HEK293 (cell line): ENCODE data around the gene ZBTB26.

ENCODE experiments used
- GFI1B ChIP-seq: fragments of 450-650 bp; formaldehyde crosslinking; IDR thresholded peaks from 2 replicates; pipeline ENCODE4 v1.5.1; 2016; ENCODE audit warnings: missing biosample characterization, missing genetic modification characterization
- GLI2 ChIP-seq: fragments of 450-650 bp; formaldehyde crosslinking; IDR thresholded peaks from 2 replicates; pipeline ENCODE4; 2017; ENCODE audit warnings: missing biosample characterization, missing genetic modification characterization, low read depth, borderline replicate concordance
- GLI4 ChIP-seq: fragments of 450-650 bp; formaldehyde crosslinking; IDR thresholded peaks from 2 replicates; pipeline ENCODE4 v1.5.1; 2016; ENCODE audit warnings: missing biosample characterization, missing genetic modification characterization
- KLF10 ChIP-seq: fragments of 450-650 bp; IDR thresholded peaks from 2 replicates; pipeline ENCODE4 v1.5.1; 2018; ENCODE audit warnings: missing biosample characterization, mild to moderate bottlenecking, missing genetic modification characterization
- MEIS1 ChIP-seq: sonication (generic); formaldehyde crosslinking; IDR thresholded peaks from 2 replicates; pipeline ENCODE4 v1.8.1; 2022; ENCODE audit warnings: missing genetic modification reagents, mild to moderate bottlenecking, borderline replicate concordance
- MZF1 ChIP-seq: fragments of 450-650 bp; formaldehyde crosslinking; IDR thresholded peaks from 2 replicates; pipeline ENCODE4 v1.5.1; 2017; ENCODE audit warnings: missing biosample characterization, missing genetic modification characterization, borderline replicate concordance
- REPIN1 ChIP-seq: fragments of 450-650 bp; formaldehyde crosslinking; IDR thresholded peaks from 2 replicates; pipeline ENCODE4 v1.5.1; 2017; ENCODE audit warnings: missing biosample characterization, missing genetic modification characterization, low read depth
- SCRT2 ChIP-seq: fragments of 450-650 bp; formaldehyde crosslinking; IDR thresholded peaks from 2 replicates; pipeline ENCODE4 v1.5.1; 2016; ENCODE audit warnings: missing biosample characterization, missing genetic modification characterization
- SP3 ChIP-seq: fragments of 450-650 bp; formaldehyde crosslinking; IDR thresholded peaks from 2 replicates; pipeline ENCODE4 v1.5.1; 2016; ENCODE audit warnings: missing biosample characterization, missing genetic modification characterization
- ZBTB10 ChIP-seq: fragments of 450-650 bp; formaldehyde crosslinking; IDR thresholded peaks from 2 replicates; pipeline ENCODE4 v1.5.1; 2016; ENCODE audit warnings: missing biosample characterization, missing genetic modification characterization
- ZBTB8A ChIP-seq: fragments of 450-650 bp; formaldehyde crosslinking; IDR thresholded peaks from 2 replicates; pipeline ENCODE4 v1.5.1; 2016; ENCODE audit warnings: missing biosample characterization, missing genetic modification characterization
- ZFP37 ChIP-seq: fragments of 450-650 bp; formaldehyde crosslinking; IDR thresholded peaks from 2 replicates; pipeline ENCODE4 v1.5.1; 2016; ENCODE audit warnings: missing biosample characterization, missing genetic modification characterization
- ZFP69B ChIP-seq: fragments of 450-650 bp; formaldehyde crosslinking; IDR thresholded peaks from 2 replicates; pipeline ENCODE4 v1.5.1; 2016; ENCODE audit warnings: missing biosample characterization, missing genetic modification characterization
- ZNF114 ChIP-seq: fragments of 450-650 bp; formaldehyde crosslinking; IDR thresholded peaks from 2 replicates; pipeline ENCODE4 v1.5.0; 2017; ENCODE audit warnings: missing biosample characterization, missing genetic modification characterization
- ZNF133 ChIP-seq: fragments of 450-650 bp; formaldehyde crosslinking; IDR thresholded peaks from 2 replicates; pipeline ENCODE4 v1.5.1; 2016; ENCODE audit warnings: missing biosample characterization, missing genetic modification characterization
- ZNF140 ChIP-seq: fragments of 450-650 bp; formaldehyde crosslinking; IDR thresholded peaks from 2 replicates; pipeline ENCODE4 v1.5.1; 2016; ENCODE audit warnings: missing biosample characterization, missing genetic modification characterization
- ZNF16 ChIP-seq: fragments of 450-650 bp; formaldehyde crosslinking; IDR thresholded peaks from 2 replicates; pipeline ENCODE4 v1.5.1; 2016; ENCODE audit warnings: low read depth, missing biosample characterization, missing genetic modification characterization
- ZNF202 ChIP-seq: fragments of 450-650 bp; formaldehyde crosslinking; IDR thresholded peaks from 2 replicates; pipeline ENCODE4 v1.5.1; 2016; ENCODE audit warnings: missing biosample characterization, missing genetic modification characterization, borderline replicate concordance
- ZNF214 ChIP-seq: fragments of 450-650 bp; formaldehyde crosslinking; IDR thresholded peaks from 2 replicates; pipeline ENCODE4 v1.5.1; 2017; ENCODE audit warnings: missing biosample characterization, mild to moderate bottlenecking, missing genetic modification characterization, borderline replicate concordance
- ZNF350 ChIP-seq: fragments of 450-650 bp; formaldehyde crosslinking; IDR thresholded peaks from 2 replicates; pipeline ENCODE4 v1.5.0; 2017; ENCODE audit warnings: missing biosample characterization, mild to moderate bottlenecking, missing genetic modification characterization
- ZNF394 ChIP-seq: fragments of 450-650 bp; formaldehyde crosslinking; IDR thresholded peaks from 2 replicates; pipeline ENCODE4 v1.5.1; 2016; ENCODE audit warnings: missing biosample characterization, missing genetic modification characterization, mild to moderate bottlenecking, moderate library complexity, borderline replicate concordance
- ZNF555 ChIP-seq: fragments of 450-650 bp; formaldehyde crosslinking; conservative IDR thresholded peaks from 2 replicates; pipeline ENCODE4 v1.5.1; 2017; ENCODE audit warnings: missing biosample characterization, mild to moderate bottlenecking, missing genetic modification characterization, inconsistent platforms
- ZNF621 ChIP-seq: fragments of 450-650 bp; formaldehyde crosslinking; IDR thresholded peaks from 2 replicates; pipeline ENCODE4 v1.5.1; 2017; ENCODE audit warnings: missing biosample characterization, missing genetic modification characterization
- ZNF658 ChIP-seq: fragments of 450-650 bp; formaldehyde crosslinking; IDR thresholded peaks from 2 replicates; pipeline ENCODE4; 2016; ENCODE audit warnings: missing biosample characterization, missing genetic modification characterization
- ZNF660 ChIP-seq: fragments of 450-650 bp; IDR thresholded peaks from 2 replicates; pipeline ENCODE4 v1.5.1; 2018; ENCODE audit warnings: missing biosample characterization, mild to moderate bottlenecking, missing genetic modification characterization
- ZNF76 ChIP-seq: fragments of 450-650 bp; formaldehyde crosslinking; IDR thresholded peaks from 2 replicates; pipeline ENCODE4; 2016; ENCODE audit warnings: low read depth, missing biosample characterization, missing genetic modification characterization, borderline replicate concordance
- ZNF776 ChIP-seq: fragments of 450-650 bp; formaldehyde crosslinking; IDR thresholded peaks from 2 replicates; pipeline ENCODE4 v1.5.0; 2017; ENCODE audit warnings: missing biosample characterization, missing genetic modification characterization, borderline replicate concordance
- ZSCAN16 ChIP-seq: fragments of 450-650 bp; formaldehyde crosslinking; IDR thresholded peaks from 2 replicates; pipeline ENCODE4 v1.5.1; 2016; ENCODE audit warnings: missing biosample characterization, missing genetic modification characterization
- TF ChIP-seq, protein P1 (sequence below): IDR thresholded peaks from 2 replicates; pipeline ENCODE4 v1.6.1; 2011; ENCODE audit warnings: mild to moderate bottlenecking, low read depth, low read length, borderline replicate concordance
- TF ChIP-seq, protein P2 (sequence below): fragments of 450-650 bp; formaldehyde crosslinking; IDR thresholded peaks from 2 replicates; pipeline ENCODE4 v1.5.1; 2016; ENCODE audit warnings: missing biosample characterization, missing genetic modification characterization
- TF ChIP-seq, protein P3 (sequence below): fragments of 450-650 bp; IDR thresholded peaks from 2 replicates; pipeline ENCODE4 v1.5.1; 2018; ENCODE audit warnings: missing biosample characterization, missing genetic modification characterization

Gene ZBTB26

DNA sequence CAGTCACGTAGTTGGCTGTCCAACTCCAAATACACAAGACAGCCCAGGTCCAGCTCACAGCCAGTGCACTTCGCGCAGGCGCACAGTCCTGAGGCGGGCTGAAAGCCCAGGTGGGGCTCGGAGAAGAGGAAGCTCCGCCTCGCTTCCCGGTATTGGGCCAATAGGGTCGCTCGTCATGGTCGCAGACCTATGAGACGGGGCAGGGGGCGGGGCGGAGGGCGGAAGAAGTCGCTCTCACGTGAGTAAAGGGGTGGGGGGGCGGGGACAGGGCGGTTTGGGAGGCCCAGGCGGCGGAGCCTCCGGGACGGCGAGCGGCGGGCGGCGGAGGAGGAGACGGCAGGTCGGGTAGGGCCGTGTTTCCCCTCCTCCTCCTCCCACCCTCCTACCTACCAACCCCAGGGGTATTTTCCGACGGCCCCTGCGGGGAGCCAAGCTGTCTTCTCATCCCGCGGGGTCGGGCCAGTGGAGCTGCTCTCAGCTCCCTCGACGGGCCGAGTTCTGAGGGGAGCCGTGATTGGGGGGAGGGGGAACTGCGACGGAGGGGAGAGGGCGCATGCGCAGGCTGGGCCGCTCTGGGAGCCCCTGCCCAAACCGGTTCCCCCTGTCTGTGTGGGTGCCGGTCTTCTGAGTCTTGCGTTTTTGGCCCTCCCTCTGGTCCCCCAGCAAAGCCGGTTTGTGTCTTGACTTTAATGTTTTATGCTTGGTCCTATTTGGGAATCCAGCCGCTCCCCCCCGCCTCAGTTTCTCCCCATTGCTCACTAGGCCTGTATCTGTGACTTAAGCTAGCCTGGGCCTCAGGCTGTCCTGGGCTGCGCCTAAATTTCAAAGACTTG lies 9.7 kb upstream of the ZBTB26 start, which contains the start of gene RABGAP1 (continued):
- no peak for TF ChIP-seq ZNF350 (tag by site-specific recombination)
- TF ChIP-seq, protein P1, sequence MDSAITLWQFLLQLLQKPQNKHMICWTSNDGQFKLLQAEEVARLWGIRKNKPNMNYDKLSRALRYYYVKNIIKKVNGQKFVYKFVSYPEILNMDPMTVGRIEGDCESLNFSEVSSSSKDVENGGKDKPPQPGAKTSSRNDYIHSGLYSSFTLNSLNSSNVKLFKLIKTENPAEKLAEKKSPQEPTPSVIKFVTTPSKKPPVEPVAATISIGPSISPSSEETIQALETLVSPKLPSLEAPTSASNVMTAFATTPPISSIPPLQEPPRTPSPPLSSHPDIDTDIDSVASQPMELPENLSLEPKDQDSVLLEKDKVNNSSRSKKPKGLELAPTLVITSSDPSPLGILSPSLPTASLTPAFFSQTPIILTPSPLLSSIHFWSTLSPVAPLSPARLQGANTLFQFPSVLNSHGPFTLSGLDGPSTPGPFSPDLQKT: no peak
- TF ChIP-seq MEIS1: no peak
- no peak; the same call in 1 of the 2 replicates for TF ChIP-seq KLF10 (tag by site-specific recombination)
- TF ChIP-seq ZFP37 (tag by site-specific recombination): 0 out of 2 replicates have a peak, but pooled peaks have one; percentile 20
- peak; percentile 54; the same call in 1 of the 2 replicates for TF ChIP-seq ZBTB8A (tag by site-specific recombination)
- TF ChIP-seq ZNF202 (tag by site-specific recombination): no peak
- no peak for TF ChIP-seq ZNF16 (tag by site-specific recombination)
- no peak for TF ChIP-seq ZNF140 (tag by site-specific recombination)
- TF ChIP-seq, protein P2, sequence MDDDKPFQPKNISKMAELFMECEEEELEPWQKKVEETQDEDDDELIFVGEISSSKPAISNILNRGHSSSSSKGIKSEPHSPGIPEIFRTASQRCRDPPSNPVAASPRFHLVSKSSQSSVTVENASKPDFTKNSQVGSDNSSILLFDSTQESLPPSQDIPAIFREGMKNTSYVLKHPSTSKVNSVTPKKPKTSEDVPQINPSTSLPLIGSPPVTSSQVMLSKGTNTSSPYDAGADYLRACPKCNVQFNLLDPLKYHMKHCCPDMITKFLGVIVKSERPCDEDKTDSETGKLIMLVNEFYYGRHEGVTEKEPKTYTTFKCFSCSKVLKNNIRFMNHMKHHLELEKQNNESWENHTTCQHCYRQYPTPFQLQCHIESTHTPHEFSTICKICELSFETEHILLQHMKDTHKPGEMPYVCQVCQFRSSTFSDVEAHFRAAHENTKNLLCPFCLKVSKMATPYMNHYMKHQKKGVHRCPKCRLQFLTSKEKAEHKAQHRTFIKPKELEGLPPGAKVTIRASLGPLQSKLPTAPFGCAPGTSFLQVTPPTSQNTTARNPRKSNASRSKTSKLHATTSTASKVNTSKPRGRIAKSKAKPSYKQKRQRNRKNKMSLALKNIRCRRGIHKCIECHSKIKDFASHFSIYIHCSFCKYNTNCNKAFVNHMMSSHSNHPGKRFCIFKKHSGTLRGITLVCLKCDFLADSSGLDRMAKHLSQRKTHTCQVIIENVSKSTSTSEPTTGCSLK (tag by site-specific recombination): no peak
- TF ChIP-seq SCRT2 (tag by site-specific recombination): no peak
- no peak for TF ChIP-seq ZNF555 (tag by site-specific recombination)
- peak; percentile 90 for TF ChIP-seq GFI1B (tag by site-specific recombination)
- TF ChIP-seq ZNF214 (tag by site-specific recombination): no peak
- TF ChIP-seq ZNF394 (tag by site-specific recombination): 0 out of 2 replicates have a peak, but pooled peaks have one; percentile 15
- peak; percentile 21; the same call in 1 of the 2 replicates for TF ChIP-seq ZNF660
- TF ChIP-seq ZNF133 (tag by site-specific recombination): no peak
- 0 out of 2 replicates have a peak, but pooled peaks have one; percentile 42 for TF ChIP-seq ZBTB10
- peak; percentile 55 for TF ChIP-seq SP3 (tag by site-specific recombination)
- no peak for TF ChIP-seq ZNF658 (tag by site-specific recombination)
- TF ChIP-seq ZNF114: no peak
- no peak for TF ChIP-seq GLI2 (tag by site-specific recombination)
- TF ChIP-seq ZNF76 (tag by site-specific recombination): 0 out of 2 replicates have a peak, but pooled peaks have one; percentile 42
- TF ChIP-seq ZFP69B (tag by site-specific recombination): no peak
- TF ChIP-seq ZNF621 (tag by site-specific recombination): no peak
- no peak for TF ChIP-seq REPIN1 (tag by site-specific recombination)
- TF ChIP-seq, protein P3, sequence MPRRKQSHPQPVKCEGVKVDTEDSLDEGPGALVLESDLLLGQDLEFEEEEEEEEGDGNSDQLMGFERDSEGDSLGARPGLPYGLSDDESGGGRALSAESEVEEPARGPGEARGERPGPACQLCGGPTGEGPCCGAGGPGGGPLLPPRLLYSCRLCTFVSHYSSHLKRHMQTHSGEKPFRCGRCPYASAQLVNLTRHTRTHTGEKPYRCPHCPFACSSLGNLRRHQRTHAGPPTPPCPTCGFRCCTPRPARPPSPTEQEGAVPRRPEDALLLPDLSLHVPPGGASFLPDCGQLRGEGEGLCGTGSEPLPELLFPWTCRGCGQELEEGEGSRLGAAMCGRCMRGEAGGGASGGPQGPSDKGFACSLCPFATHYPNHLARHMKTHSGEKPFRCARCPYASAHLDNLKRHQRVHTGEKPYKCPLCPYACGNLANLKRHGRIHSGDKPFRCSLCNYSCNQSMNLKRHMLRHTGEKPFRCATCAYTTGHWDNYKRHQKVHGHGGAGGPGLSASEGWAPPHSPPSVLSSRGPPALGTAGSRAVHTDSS (tag by site-specific recombination): no peak
- TF ChIP-seq ZNF776: no peak
- no peak for TF ChIP-seq ZSCAN16 (tag by site-specific recombination)
- peak; percentile 68 for TF ChIP-seq MZF1 (tag by site-specific recombination)
- no peak for TF ChIP-seq GLI4 (tag by site-specific recombination)
